Gastrocnemius medialis (tissue), 4 donors: ENCODE results near the gene DENND1A.

Experiments
- CTCF ChIP-seq, 5 experiments: fragments of 450-650 bp in 3 of 5; fragments of 200-600 bp in 2 of 5; sonication (generic) in 2 of 5; IDR thresholded peaks in 4 of 5; conservative IDR thresholded peaks in 1 of 5; 1 replicate in 4 of 5; 2 replicates in 1 of 5; pipeline ENCODE4 v1.5.1; 2016 to 2019; ENCODE audit warnings: antibody characterized with exemption in 5 of 5, mild to moderate bottlenecking in 3 of 5, moderate library complexity in 3 of 5
- POLR2A ChIP-seq, 2 donors: fragments of 450-650 bp; IDR thresholded peaks; one replicate each; pipeline ENCODE4 v1.6.1; 2017; ENCODE audit warnings: antibody characterized with exemption in 2 of 2, mild to moderate bottlenecking in 2 of 2, moderate library complexity in 2 of 2

- TF ChIP-seq CTCF (IDR thresholded peaks at IDR 0.05 in 4 of 5, conservative IDR thresholded peaks at IDR 0.05 in 1 of 5), result no peak
- TF ChIP-seq POLR2A (IDR thresholded peaks at IDR 0.05), result no peak
Observed at GRCh38 chr9:123656565-123656964, 273.4 kb downstream of the DENND1A start.
